Breast epithelium (tissue), 4 donors: ENCODE data around the gene MANBA. TPM values are rescaled to one million over a fixed set of nuclear protein-coding genes. Genes with fewer than 3 reads are reported as not detected.
"Not testable (repeated sequence)": the region's sequence is repeated elsewhere in the genome, so short reads cannot be mapped to it uniquely, and the experiment has no call there.

Experiments used
- DNase-seq, 2 donors: peaks; one replicate each; pipeline ENCODE4 v3.0.0-alpha.2; 2019; ENCODE audit warnings: low spot score in 2 of 2
- H3K27ac ChIP-seq, 2 donors: fragments of 200-600 bp; sonication (generic) in 1 of 2; one replicate each; pipeline ENCODE4 v1.5.1; 2016 to 2019; ENCODE audit warnings: mild to moderate bottlenecking in 1 of 2
- H3K27me3 ChIP-seq, 2 donors: fragments of 200-600 bp; sonication (generic) in 1 of 2; one replicate each; pipeline versions ENCODE4 v1.5.1 to v1.6.0; 2017 to 2019; ENCODE audit warnings: control low read depth in 1 of 2, mild to moderate bottlenecking in 1 of 2
- H3K36me3 ChIP-seq: fragments of 200-600 bp; one replicate; pipeline ENCODE4 v1.5.1; 2019
- H3K4me1 ChIP-seq, 2 donors: fragments of 200-600 bp; sonication (generic); one replicate each; pipeline ENCODE4 v1.5.1; 2016 to 2019; ENCODE audit warnings: control low read depth in 1 of 2
- H3K4me3 ChIP-seq, 3 donors: fragments of 200-600 bp; sonication (generic); 1 replicate in 2 of 3; 2 replicates in 1 of 3; pipeline ENCODE4 v1.5.1; 2016 to 2019; ENCODE audit warnings: mild to moderate bottlenecking in 3 of 3, moderate library complexity in 2 of 3
- H3K9me3 ChIP-seq, 2 donors: fragments of 200-600 bp; sonication (generic) in 1 of 2; one replicate each; pipeline ENCODE4 v1.5.1; 2016 to 2019; ENCODE audit warnings: control low read depth in 1 of 2
- POLR2A ChIP-seq: fragments of 450-650 bp; IDR thresholded peaks from one replicate; pipeline ENCODE4 v1.6.1; 2016; ENCODE audit warnings: antibody characterized with exemption, mild to moderate bottlenecking, moderate library complexity
- POLR2AphosphoS5 ChIP-seq, 3 donors: sonication (generic); formaldehyde crosslinking; IDR thresholded peaks; one replicate each; pipeline ENCODE4 v1.6.1; 2017; ENCODE audit warnings: antibody characterized with exemption in 3 of 3
- intact Hi-C: fragments of 100-400 bp; cut with DNase I; formaldehyde crosslinking; loops from one replicate; pipeline ENCODE4 v1.15.1; 2023; ENCODE audit warnings: low total_unique reads
- total RNA-seq, 3 donors: library from RNA; depleted of rRNA; stranded (reverse); fragments of >200 nt; gene quantifications; one replicate each; pipeline ENCODE4 v1.1.0, GENCODE V29; 2016
- TF ChIP-seq, protein P1 (sequence below), 3 donors: fragments of 450-650 bp; IDR thresholded peaks; one replicate each; pipeline ENCODE4 v1.5.1; 2016 to 2017; ENCODE audit warnings: antibody characterized with exemption in 3 of 3, mild to moderate bottlenecking in 3 of 3, moderate library complexity in 3 of 3

MANBA gene
- total RNA-seq, 3 donors from 2014 or later = 47.8 to 56.2 (median 49.8) TPM

DNA sequence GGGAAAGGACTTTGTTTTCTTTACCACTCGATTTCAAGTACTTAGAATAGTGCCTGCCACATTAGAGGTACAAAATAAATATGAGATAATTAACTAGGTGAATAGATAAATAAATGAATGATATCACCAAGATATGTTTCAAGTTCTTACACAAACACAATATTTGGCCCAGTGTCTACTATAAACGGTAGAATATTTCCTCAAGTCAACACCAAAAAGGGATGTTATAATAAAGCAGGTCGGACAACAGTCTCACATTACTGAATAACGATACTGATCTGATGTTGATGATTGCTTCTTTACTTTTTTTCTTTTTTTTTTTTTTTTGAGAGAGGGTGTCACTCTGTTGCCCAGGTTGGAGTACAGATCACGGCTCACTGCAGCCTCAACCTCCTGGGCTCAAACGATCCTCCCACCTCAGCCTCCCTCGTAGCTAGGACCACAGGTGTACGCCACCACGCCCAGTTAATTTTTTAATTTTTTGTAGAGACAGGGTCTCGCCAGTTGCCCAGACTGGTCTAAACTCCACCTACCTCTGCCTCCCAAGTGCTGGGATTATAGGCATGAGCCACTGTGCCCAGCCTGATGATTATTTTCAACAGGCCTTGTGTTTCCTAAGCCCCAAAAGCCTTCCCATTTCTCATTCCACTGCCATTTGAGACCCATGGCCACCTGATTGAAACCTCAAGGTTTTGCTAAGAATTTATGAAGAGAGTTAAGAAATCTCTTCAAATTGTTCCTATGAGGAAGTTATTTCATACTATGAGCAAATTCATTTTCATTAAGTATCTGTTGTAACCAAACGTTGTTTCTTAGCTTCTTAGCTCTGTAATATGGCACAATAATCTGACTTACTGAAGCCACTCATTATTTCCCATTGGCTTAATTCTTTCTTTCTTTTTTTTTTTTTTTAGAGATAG lies 2.3 kb downstream of the MANBA start:
- DNase-seq = no peak
- peak overlapping the region; percentile 7 to 66 for H3K27ac ChIP-seq
- no peaks in the 10 kb centered on the region for H3K27me3 ChIP-seq
- intact Hi-C loops = loop anchor here (5.0 kb wide), 1 partner anchor 254 kb away; no protein-coding TSS in a partner anchor
- H3K36me3 ChIP-seq = no peaks in the 10 kb centered on the region
- no peaks in the 10 kb centered on the region for H3K9me3 ChIP-seq
- H3K4me3 ChIP-seq = no peak overlapping the region
- TF ChIP-seq POLR2A = no peak
- TF ChIP-seq, protein P1, sequence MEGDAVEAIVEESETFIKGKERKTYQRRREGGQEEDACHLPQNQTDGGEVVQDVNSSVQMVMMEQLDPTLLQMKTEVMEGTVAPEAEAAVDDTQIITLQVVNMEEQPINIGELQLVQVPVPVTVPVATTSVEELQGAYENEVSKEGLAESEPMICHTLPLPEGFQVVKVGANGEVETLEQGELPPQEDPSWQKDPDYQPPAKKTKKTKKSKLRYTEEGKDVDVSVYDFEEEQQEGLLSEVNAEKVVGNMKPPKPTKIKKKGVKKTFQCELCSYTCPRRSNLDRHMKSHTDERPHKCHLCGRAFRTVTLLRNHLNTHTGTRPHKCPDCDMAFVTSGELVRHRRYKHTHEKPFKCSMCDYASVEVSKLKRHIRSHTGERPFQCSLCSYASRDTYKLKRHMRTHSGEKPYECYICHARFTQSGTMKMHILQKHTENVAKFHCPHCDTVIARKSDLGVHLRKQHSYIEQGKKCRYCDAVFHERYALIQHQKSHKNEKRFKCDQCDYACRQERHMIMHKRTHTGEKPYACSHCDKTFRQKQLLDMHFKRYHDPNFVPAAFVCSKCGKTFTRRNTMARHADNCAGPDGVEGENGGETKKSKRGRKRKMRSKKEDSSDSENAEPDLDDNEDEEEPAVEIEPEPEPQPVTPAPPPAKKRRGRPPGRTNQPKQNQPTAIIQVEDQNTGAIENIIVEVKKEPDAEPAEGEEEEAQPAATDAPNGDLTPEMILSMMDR (IDR thresholded peaks at IDR 0.05) = no peak
- TF ChIP-seq POLR2AphosphoS5 (IDR thresholded peaks at IDR 0.05) = no peak
- no peaks in the 10 kb centered on the region for H3K4me1 ChIP-seq

DNA sequence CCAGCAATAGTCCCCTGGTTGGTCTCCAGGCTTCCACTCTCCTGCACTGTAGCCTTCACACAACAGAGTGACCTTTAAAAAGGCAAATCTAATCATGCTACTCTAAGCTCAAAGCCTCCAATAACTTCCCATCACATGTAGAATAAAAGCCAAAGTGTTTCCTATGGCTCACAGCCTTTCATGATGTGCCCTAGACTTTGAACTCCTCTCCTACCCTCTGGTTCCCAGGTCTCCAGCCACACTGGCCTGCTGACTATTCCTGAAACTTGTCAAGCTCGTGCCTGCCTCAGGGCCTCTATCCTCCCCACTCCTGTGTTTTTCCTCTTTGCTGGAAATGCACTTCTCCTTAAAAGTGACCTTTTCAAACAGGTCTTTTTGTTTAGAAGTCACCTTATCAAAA lies 3.1 kb downstream of the MANBA start:
- Histone ChIP-seq H3K9me3 (no peaks in the 10 kb centered on the region), H3K27ac (peak overlapping the region in 1 of 2 donors; percentile 22), H3K4me1 (no peaks in the 10 kb centered on the region), H3K4me3 (no peak overlapping the region), H3K27me3 (no peaks in the 10 kb centered on the region), H3K36me3 (no peaks in the 10 kb centered on the region)
- no peak for DNase-seq
- TF ChIP-seq, protein P1 (IDR thresholded peaks at IDR 0.05) = no peak
- TF ChIP-seq POLR2A (no peak), POLR2AphosphoS5 (IDR thresholded peaks at IDR 0.05) (no peak)
- intact Hi-C loops = loop anchor here (5.0 kb wide), 1 partner anchor 255 kb away; no protein-coding TSS in a partner anchor

DNA sequence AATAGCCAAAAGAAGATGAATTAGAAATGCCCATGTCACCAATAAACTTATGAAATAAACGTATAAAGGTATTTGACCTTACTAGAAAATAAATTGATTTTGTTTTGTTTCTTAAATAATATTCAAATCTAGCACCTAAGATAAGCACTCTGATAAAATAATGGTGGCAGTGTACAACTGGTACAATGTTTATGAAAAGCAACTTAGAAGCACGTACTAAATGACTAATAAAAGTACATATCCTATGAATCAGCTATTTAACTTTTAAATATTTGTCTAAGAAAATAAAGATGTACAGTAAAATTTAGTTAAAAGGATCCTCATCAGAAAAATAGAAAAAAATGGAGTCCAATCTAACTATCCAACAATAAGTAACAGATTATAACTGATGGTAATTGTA lies 6.7 kb downstream of the MANBA start:
- no peaks in the 10 kb centered on the region for H3K27me3 ChIP-seq
- DNase-seq = no peak
- intact Hi-C loops = no loop called here

DNA sequence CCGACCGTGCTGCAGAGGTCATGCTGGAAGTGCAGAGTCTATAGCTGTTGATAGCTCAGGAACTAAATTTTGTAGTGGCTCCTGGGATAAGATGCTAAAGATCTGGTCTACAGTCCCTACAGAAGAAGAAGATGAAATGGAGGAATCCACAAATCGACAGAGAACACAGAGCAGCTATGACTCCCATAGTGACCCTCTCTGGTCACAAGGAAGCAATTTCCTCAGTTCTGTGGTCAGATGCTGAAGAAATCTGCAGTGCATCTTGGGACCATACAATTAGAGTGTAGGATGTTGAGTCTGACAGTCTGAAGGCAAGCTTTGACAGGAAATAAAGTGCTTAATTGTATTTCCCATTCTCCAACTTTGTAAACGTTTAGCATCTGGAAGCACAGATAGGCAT lies 8.8 kb downstream of the MANBA start:
- no peaks in the 10 kb centered on the region for H3K9me3 ChIP-seq
- intact Hi-C loops = no loop called here
- H3K27ac ChIP-seq = no peak overlapping the region
- no peaks in the 10 kb centered on the region for H3K4me1 ChIP-seq
- H3K27me3 ChIP-seq = no peaks in the 10 kb centered on the region
- H3K4me3 ChIP-seq = no peak overlapping the region
- TF ChIP-seq POLR2AphosphoS5 (IDR thresholded peaks at IDR 0.05) = no peak
- no peak for TF ChIP-seq POLR2A
- TF ChIP-seq, protein P1 (IDR thresholded peaks at IDR 0.05) = no peak
- no peaks in the 10 kb centered on the region for H3K36me3 ChIP-seq
- no peak for DNase-seq

More for the DNA sequence above, 6.7 kb downstream of the MANBA start:
- Histone ChIP-seq H3K4me3 (no peak overlapping the region), H3K36me3 (no peaks in the 10 kb centered on the region), H3K27ac (no peak overlapping the region), H3K9me3 (no peaks in the 10 kb centered on the region), H3K4me1 (no peaks in the 10 kb centered on the region)
- TF ChIP-seq, protein P1 (IDR thresholded peaks at IDR 0.05) = no peak
- TF ChIP-seq POLR2A = no peak
- TF ChIP-seq POLR2AphosphoS5 (IDR thresholded peaks at IDR 0.05) = no peak

DNA sequence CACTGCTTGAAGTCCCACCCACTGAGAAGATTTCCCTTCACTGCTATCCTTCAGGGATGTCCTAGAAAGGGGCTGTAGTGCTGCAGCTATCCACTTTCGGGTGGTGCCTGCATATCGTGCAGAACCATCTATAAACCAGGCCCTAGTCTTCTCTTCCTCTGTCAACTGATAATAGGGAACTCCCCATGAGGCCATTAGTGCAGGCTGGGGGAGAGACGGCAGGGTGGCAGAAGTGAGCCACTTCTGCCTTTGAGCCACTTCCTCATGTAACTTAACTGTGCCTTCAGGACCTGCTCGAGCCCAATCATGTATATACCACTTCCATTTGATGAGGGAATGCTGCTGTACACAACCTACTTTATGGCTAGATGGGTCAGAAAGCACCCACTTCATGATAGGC lies 17.4 kb downstream of the MANBA start:
- H3K36me3 ChIP-seq, intact Hi-C loops, H3K27ac ChIP-seq, H3K4me1 ChIP-seq, H3K4me3 ChIP-seq, DNase-seq, H3K9me3 ChIP-seq, H3K27me3 ChIP-seq: not testable (repeated sequence)

DNA sequence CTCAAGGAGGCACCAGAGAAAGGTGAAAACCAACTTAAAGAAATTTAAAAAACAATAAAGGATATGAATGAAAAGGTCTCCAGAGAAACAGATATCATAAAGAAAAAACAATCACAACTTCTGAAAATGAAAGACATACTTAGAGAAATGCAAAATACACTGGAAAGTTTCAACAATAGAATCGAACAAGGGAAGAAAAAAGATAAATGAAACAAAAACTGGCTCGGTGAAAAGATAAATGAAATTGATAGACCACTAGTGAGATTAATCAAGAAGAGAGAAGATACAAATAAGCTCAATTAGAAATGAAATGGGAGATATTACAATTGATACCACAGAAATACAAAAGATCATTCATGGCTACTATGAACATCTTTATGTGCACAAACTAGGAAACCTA lies 22.0 kb downstream of the MANBA start:
- H3K36me3 ChIP-seq, H3K27me3 ChIP-seq, DNase-seq, H3K9me3 ChIP-seq, H3K4me1 ChIP-seq, H3K27ac ChIP-seq, intact Hi-C loops, H3K4me3 ChIP-seq: not testable (repeated sequence)
